GM19452 (cell line): ENCODE data around the gene CCDC68.

Experiments
- ATAC-seq: cut with Tn5 transposase; IDR thresholded peaks from one replicate; pipeline ENCODE4 v1.9.1; 2021; ENCODE audit not compliant: unreplicated experiment

The CCDC68 gene

DNA sequence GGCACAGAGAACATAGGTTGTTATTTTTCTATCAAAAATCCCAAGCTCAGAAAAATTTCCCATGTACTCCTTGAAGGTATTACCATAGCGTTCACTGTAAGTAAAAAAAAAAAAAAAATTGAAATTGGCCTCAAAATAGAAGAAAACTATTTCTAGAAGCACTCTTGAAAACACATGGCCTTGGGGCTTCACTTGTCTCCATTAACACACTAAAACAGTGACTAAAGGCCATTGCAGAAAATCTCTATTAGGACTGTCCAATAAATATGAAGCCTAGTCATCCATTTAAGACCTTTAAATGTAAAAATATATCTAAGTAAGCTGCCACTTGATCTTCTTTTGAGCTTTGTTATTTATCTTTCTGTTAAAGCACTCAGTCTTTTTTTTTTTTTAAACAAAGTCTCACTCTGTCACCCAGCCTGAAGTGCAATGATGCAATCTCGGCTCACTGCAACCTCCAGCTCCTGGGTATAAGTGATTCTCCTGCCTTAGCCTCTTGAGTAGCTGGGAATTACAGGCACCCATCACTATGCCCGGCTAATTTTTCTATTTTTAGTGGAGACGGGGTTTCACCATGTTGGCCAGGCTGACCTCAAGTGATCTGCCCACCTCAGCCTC lies 35.8 kb downstream of the CCDC68 start:
- ATAC-seq = no peak

DNA sequence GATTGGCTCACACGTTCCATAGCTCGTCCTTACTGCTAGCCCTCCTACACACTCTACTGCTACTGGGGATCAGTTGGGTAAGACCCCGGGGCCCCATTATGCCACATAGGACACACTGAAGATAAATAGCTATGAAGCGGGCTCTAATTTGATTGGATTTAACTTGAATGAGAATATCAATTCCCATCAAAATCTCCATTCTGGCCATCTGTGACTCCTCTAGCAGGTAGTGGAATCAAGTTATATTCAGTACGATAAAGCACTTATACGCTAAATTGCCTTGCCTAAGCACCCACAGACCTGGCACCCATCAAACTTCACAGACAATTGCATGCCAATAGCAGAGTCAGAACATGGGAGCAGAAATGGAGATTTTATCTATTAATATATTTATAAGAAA lies 39.8 kb downstream of the CCDC68 start:
- ATAC-seq = no peak

DNA sequence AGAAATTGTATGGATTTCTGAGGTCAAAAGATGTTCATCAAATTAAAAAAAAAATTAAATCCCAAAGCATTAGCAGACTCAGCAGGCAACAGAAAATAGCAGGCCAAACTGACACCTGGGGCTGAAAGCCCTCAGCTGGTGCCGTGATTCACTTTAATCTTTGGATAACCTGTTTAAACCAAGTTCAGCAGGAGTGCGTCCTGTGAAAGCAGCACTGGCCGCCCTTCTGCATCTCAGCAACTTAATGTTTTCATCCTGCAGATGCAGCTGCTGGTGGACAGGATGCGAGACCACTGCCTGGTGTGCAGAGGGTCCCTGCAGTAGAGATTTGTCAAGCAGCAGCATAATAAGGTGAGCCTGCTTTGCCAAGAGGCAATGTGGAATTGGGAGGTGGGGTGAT lies 41.2 kb downstream of the CCDC68 start:
- ATAC-seq = no peak

DNA sequence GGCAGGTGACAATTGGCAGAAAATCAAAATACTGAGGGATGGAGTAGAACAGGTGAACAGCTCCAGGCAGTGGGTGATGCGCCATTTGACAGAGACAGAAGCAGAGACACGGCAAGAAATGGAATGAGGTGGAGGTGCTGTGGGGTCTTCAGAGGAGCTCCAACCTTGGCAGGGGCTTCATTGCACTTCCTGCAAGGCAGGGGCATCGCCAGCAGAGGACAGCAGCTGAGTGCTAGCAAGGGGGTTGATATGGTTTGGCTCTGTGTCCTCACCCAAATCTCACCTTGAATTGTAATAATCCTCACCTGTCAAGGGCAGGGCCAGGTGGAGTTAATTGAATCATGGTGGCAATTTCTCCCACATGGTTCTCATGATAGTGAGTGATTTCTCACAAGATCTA lies 42.8 kb downstream of the CCDC68 start:
- ATAC-seq = no peak

DNA sequence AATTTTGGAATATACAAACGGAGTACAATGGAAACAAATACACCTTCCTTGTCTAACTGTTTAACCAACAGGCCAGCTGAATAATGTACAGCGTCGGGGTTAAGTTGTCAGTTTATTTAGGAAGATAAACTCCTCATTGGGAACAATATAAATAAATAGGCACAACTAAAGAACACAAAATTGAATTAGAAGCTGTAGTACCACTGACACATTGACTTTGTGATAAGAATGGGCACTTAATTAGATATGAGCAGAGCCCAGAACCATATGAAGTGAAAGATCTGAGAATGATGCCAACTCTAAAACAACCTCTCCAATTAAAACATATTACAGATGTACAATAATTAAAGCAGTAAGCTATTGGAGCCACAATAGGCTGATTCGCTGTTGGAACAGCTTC lies 44.4 kb downstream of the CCDC68 start:
- ATAC-seq = no peak

DNA sequence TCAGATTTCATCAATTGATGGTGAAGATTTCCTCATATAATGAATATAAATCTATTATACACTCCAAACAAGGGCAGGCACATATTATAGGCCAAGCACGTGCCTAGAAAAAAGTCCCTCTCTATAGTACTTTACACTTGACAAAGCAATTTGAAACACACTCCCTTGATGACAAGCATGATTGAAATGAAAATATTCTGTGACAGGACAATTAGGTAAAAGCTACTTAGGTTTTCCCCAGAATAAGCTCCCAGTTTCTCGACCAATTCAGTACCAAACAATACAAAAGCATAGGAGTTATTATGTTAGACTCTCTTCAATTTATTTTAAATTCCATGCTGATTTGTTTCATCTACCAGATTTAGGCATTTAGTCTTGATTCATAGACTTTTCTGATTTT lies 47.7 kb downstream of the CCDC68 start:
- no peak for ATAC-seq

DNA sequence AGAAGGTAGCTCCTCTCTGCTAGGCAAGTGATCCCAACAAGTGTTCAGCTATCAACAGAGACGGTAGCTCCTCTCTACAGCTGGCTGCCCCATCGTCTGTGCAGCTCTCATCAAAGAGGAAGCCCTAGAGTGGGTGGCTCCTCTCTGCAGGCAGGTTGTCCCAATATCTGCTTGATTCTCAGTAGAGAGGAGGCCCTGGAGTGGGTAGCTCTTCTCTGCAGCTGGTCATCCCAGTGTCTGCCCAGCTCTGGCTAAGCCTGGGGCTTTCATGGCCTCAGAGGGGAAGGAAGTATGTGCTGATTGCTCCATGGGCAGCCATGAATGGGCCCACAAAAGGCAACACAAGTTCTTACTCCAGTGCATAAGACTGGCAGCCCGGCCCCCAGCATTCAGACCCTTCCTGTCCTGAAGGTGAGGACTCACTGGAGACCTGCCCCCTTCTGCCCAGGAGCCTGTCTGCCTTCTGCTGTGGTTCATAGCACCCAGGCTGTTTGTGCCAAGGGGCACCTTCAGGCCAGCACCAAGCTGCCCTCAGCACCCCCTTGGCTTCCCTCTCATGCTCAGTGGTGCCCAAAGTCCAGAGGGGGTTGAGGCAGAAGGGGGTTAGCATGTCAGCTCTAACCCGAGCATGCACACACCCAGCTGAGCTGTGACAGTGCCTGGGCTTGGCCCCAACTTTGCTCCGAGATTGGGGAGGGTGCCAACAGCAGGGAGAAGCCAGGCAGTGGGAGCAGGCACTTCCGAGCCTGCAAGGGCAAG lies 48.9 kb downstream of the CCDC68 start:
- no peak for ATAC-seq

DNA sequence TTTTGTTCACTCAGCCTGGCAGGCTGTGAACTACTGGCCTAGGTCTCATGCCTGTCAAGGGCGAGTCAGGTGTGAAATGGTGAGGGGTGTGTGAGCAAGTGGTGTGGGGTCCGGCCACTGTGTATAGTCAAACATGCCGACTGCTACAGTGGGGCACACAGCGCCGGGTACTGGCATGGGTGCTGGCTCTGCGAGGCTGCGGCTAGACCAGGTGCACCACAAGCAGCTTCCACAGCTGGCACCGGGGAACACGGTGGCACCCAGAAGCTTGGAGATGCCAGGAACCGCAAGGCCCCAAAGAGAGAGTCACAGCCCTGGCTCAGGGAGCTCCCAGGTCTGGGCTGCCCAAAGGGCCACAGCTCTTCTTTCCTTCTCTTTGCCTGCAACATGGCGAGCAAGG lies 49.7 kb downstream of the CCDC68 start:
- ATAC-seq = no peak

DNA sequence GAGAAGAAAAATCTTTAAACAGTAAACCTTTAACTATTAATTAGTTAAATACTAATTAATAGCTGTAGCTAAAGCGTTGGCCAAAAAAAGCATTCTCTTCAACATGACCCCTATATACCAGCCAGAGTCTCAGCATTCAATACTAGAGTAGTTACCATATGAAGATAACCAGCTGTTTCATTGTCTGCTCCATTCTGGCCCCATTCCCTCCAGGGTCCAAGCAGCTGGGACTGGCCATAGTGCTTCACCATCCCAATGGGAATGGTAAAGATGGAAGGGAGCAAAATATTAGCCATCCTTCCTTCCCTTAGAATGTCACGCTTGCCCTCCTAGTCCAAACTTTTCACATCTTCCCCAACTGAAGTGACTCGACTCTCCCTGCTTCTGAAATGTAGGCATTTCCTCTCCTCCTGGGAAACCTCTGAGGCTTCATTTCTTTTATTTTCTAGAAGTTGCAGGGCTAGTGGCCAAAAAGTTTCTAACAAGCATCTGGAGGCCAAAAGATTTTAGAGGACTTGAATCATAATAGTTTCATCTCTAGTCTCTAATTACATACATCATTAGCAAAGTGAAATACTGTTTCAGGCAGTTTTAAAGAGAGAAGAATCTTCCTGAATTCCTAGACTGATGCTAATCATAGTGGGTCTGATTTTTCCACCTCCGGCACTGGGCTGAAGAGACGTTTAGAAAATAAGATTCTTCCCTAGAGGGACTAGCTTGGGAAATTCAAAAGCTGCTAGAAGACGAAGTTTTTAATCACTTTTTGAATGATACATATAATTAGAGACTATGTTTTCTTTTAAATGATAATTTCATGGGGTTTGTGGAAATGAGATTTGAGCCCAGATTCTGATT lies 52.7 kb downstream of the CCDC68 start:
- ATAC-seq = no peak

DNA sequence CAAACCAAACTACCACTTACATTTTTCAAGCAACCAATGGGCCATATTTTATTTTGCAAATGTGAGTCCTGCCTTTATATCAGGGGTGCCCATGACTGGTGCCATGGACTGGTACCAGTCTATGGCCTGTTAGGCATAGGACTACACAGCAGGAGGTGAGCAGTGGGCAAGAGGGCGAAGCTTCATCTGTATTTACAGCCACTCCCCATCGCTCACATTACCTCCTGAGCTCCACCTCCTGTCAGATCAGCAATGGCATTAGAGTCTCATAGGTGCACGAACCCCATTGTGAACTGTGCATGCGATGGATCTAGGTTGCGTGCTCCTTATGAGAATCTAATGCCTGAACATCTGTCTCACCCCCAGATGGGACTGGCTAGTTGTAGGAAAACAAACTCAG lies 53.6 kb downstream of the CCDC68 start:
- no peak for ATAC-seq

DNA sequence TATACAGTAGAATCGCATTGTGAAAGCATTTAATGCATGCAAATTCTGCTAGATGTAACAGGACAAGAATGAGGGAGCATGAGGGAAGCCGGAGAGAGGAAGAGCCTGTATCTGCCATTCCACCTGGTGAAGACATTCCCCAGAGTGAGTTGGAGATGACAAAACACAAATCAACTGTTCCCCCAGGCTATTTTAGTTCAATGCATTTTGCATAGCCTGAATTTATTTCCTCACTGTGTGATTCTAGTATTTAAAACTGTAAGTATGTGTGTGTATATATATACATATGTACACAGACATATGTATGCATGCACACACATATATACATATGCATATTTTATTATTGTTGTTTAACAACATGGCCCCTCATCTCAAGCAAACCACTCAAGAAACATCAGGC lies 54.7 kb downstream of the CCDC68 start:
- ATAC-seq = no peak

DNA sequence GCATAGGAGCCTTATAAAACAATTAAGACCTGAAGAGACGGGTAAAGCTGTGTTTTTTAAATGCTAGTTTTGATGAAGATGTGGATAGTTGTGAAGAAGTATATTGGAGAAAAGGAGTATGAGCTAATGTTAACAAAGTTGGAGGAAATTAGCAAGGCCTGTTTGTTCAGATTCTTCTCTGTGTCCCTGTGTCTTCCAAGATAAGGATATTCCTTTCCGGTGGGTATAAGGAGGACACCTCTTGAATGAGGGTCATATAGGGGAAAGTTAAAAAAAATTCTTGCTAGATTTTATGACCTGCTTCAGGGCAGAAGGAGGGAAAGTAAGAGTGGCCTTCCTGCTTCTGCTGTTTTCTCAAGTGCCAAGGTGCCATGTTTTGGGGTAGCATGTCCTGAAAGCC lies 59.0 kb downstream of the CCDC68 start:
- ATAC-seq = no peak

DNA sequence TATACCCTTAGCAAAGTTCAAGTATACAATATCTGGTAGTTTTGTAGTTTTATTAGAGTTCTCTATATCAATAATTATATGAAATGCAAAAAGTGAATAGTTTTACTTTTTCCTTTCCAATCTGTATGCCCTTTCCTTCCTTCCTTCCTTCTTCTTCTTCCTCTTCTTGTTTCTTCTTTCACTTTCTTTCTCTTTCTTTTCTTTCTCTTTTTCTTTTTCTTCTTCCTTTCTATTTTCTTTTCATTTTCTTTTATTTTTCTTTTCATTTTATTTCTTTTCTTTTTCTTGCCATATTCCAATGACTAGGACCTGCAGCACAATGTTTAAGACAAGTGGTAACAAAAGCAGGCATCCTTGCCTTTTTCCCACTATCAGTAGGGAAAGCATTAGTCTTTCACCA lies 59.8 kb downstream of the CCDC68 start:
- no peak for ATAC-seq

DNA sequence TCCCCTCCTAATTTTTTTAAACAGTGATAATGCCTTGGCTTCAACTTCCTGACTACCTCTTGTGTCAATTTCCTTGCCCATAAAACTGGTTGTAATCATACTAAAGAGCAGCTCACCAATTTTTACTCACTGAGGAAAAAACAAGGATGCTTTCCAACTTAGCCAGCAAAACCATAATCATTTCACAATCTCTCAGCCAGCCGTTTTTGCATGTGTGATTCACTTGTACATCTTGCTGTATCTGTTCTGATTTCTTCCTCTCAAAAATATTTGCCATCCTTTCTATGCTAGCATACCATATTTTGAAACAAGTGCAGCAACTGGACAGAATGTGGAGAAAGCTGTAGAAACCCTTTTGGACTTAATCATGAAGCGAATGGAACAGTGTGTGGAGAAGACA lies 70.3 kb downstream of the CCDC68 start:
- no peak for ATAC-seq

DNA sequence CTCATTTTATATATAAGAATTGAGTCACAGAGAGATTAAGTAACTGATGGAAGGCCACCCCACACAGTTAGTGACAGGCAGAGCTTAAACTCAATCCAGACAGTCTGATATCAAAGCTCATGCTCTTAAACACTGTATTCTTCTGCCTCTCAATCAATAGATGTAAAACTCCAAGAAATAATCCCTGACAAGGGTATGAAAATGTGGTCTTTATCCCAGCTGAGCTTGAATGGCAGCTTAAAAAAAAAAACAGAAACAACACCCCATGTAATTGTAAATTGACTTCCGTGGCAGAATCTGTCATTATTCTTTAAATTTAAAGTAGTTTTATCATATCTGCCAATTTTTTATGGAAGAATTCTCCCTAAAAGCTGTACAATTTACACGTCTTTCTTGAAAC lies 70.9 kb downstream of the CCDC68 start:
- ATAC-seq = no peak

DNA sequence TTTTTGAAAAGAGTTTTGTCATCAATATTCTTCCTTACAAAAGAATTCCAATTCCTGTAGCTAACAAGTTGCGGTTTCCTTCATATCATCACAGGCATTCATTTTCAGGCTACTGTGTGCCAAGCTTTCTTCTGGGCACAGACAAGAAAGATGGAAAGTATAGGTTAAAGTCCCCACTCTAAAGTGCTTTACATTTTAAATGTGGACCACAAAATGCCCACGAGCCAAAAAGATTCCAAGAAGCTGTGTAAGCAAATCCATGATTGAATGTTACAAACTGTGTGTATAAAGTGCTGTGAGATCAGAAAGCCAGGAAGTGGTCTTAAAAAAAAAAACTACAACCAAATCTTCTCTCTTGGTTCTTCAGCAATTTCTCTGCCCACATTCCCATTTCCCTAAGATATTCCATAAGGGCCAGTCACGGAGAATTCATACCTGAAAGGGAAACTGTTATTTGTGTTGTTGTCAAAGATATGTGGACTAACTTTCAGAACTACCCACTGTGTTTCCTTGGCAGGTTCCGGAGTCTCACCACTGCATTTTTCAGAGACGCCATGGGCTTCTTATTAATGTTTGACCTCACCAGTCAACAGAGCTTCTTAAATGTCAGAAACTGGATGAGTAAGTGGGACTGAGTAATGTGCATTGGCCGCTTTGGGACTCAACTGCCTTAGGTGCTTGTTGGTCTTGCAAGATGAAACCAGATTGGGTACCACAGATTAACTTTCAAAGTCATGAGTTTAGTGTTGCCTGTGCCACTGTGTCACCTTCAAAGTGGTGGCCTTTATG lies 75.3 kb downstream of the CCDC68 start:
- ATAC-seq = no peak

DNA sequence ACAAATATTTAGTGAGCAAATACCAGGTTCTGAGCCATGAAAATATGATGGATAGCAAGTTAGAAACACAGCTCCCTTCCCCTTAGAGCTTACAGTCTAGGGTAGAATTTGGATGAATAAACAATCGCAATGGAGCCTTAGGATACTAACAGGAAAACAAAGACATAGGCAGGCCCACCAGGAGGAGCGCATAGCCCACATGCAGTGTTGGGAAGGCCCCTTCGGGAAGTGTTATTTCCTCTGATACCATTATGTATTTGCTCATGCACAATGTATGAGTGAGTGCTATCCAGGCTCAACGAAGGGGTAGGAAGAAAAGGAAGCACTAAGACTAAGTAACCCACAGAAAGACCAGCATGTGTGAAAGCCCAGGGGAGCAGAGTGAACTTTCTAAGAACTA lies 76.9 kb downstream of the CCDC68 start:
- no peak for ATAC-seq

DNA sequence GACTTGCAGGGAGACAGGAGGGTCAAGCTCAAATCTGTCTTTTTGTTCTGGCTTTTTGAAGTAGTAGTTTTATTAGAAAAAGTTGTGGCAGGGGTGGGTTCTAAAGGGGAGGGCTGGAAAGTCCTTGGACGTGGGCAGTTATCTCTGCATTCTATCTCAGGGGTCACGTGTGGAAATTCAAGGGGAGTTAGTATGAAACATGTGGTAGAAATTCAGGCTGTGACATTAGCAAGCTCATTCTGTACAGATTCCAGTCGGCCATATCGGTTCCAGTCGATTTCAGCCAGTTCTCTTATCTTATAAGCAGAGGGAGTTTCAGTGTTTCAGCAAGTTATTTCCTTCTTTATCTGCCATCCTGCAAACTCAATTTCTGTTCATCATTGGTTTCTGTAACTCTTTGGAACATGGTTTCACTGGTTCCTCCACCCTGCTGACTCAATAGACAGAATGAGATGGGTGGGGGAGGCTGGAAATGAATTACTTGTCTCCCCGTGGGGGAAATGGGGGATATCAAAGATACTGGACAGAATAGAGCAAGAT lies 78.0 kb downstream of the CCDC68 start:
- ATAC-seq = no peak

DNA sequence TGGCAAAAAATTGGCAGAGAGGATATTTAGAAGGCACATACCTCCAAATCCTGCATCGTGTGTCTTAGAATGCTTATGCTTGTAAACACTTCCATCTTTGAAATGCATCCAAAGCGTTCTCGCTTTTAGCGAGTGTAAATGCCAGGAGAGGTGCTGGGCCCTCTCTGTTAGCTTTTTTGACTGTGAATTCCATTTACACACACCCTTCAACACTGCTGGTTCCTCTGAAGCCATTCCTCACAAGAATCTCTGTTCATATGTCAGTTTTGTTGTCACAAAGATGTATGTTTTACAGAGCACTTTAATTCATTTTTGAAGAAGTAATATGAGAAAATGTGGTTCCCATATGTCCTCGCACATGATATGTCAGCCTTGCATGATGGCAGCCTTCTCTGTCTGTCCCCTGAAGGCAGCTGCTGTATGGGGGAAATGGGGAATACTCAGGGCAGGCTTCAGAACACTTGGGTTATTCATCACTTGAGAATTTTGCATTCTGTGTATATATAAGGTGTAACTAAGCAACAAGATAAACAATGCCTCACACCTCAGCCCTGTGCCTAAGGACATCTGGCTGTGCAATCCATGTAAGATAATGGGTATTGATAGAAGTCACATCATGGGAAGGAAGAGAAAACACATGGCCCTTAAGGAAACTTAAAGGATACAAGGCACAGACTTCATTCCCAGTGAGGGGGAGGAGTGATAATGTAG lies 78.7 kb downstream of the CCDC68 start:
- ATAC-seq = no peak

DNA sequence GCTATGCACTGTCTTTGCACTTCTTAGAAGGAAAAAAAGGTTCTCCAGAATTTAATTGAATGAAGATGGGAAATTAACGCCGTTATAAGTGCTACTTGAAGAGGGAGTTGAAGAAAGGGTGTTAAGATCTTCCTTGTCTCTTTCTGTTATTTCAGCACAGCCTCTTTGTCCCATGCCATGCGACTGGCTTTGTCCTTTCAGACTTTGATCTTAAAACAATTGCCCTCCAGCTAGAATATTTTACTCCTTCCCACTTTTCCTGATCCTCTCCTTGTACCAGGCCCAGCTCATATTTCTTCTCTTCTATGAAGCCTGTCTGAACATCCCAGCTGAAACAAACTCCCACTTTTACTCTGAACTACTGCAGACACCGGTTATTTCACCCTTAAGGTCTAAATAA lies 79.6 kb downstream of the CCDC68 start:
- ATAC-seq = no peak
